ENCODE measurements around the gene CCDC86.

CCDC86 gene

GRCh38 chr11:60854140-60854846 is 12.4 kb downstream of the CCDC86 start:
- ATAC-seq = no peak
- TF ChIP-seq ESRRG (CRISPR knock-in tag; IDR thresholded peaks at IDR 0.05) (no peak), ZNF565 (CRISPR knock-in tag; conservative IDR thresholded peaks at IDR 0.05; ENCODE audit: low read depth) (no peak), BACH2 (CRISPR knock-in tag; IDR thresholded peaks at IDR 0.05; ENCODE audit: borderline replicate concordance) (no peak), TOX (CRISPR knock-in tag; IDR thresholded peaks at IDR 0.05; ENCODE audit: borderline replicate concordance) (no peak), ZFP3 (CRISPR knock-in tag; IDR thresholded peaks at IDR 0.05) (no peak)
- TF ChIP-seq, protein P1, sequence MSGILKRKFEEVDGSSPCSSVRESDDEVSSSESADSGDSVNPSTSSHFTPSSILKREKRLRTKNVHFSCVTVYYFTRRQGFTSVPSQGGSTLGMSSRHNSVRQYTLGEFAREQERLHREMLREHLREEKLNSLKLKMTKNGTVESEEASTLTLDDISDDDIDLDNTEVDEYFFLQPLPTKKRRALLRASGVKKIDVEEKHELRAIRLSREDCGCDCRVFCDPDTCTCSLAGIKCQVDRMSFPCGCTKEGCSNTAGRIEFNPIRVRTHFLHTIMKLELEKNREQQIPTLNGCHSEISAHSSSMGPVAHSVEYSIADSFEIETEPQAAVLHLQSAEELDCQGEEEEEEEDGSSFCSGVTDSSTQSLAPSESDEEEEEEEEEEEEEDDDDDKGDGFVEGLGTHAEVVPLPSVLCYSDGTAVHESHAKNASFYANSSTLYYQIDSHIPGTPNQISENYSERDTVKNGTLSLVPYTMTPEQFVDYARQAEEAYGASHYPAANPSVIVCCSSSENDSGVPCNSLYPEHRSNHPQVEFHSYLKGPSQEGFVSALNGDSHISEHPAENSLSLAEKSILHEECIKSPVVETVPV (CRISPR knock-in tag; IDR thresholded peaks at IDR 0.05) = no peak

- ATAC-seq = no peak
- TF ChIP-seq, protein P1 (CRISPR knock-in tag; IDR thresholded peaks at IDR 0.05) = no peak
- TF ChIP-seq GLIS3 (CRISPR knock-in tag; IDR thresholded peaks at IDR 0.05) (no peak), ZNF70 (CRISPR knock-in tag; IDR thresholded peaks at IDR 0.05) (no peak), PPARA (CRISPR knock-in tag; IDR thresholded peaks at IDR 0.05; ENCODE audit: borderline replicate concordance) (no peak), ZFP3 (CRISPR knock-in tag; IDR thresholded peaks at IDR 0.05) (no peak), ZFP30 (CRISPR knock-in tag; IDR thresholded peaks at IDR 0.05) (no peak), TOX (CRISPR knock-in tag; IDR thresholded peaks at IDR 0.05; ENCODE audit: borderline replicate concordance) (no peak), PATZ1 (CRISPR knock-in tag; IDR thresholded peaks at IDR 0.05; ENCODE audit: borderline replicate concordance) (no peak)
- TF ChIP-seq, protein P2, sequence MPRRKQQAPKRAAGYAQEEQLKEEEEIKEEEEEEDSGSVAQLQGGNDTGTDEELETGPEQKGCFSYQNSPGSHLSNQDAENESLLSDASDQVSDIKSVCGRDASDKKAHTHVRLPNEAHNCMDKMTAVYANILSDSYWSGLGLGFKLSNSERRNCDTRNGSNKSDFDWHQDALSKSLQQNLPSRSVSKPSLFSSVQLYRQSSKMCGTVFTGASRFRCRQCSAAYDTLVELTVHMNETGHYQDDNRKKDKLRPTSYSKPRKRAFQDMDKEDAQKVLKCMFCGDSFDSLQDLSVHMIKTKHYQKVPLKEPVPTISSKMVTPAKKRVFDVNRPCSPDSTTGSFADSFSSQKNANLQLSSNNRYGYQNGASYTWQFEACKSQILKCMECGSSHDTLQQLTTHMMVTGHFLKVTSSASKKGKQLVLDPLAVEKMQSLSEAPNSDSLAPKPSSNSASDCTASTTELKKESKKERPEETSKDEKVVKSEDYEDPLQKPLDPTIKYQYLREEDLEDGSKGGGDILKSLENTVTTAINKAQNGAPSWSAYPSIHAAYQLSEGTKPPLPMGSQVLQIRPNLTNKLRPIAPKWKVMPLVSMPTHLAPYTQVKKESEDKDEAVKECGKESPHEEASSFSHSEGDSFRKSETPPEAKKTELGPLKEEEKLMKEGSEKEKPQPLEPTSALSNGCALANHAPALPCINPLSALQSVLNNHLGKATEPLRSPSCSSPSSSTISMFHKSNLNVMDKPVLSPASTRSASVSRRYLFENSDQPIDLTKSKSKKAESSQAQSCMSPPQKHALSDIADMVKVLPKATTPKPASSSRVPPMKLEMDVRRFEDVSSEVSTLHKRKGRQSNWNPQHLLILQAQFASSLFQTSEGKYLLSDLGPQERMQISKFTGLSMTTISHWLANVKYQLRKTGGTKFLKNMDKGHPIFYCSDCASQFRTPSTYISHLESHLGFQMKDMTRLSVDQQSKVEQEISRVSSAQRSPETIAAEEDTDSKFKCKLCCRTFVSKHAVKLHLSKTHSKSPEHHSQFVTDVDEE (CRISPR knock-in tag; IDR thresholded peaks at IDR 0.05) = no peak
Observed at GRCh38 chr11:60854847-60855725, 13.2 kb downstream of the CCDC86 start.

DNA sequence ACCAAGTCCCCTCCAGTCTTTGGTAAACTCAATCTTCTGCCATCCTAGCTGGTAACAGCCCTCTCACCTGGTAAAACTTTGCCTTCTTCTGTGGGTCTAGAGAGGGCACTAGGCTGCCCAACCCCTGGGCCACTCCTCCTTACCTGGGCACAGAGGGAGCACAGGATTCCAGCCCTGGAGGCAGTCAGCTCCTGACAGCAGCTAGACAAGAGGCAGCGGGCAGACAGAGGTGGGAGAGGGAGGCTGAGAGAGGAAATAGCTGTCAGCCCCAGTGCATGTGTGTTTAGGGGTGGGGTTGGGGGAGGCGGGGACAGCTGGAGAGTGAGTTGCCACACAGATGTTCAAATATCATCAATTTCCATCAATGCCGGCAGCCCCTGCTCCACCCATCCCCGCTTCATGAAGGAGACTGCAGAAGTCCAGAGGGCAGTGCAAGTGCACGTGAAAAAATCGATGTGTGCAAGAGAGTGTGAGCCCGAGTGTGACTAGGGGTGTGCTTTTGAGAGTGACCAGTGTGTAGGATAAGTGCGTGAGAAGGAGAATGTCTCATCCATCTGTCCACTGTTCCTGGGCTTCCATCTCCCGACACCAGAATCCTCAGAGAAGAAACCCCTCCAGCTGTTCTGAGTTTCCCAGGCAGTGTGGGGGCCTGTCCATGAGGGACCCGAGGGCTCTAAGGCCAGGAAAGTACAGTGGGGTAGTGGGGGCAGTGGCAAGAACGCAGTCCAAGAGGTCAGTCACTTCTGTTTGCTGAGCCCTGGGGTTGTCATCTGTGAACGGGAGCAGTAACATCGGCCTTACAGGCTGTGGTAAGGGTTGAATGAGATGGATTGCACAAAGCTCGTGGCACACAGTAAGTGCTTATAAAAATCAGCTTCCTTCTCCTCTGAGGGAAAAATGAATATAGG is 14.1 kb downstream of the CCDC86 start, which contains the start of gene PTGDR2:
Gene PTGDR2, minus strand, starts transcription at position 225 of the 908 bp plus-strand sequence. CDS start 2,228 bp downstream, outside the sequence.
- ATAC-seq = no peak
- TF ChIP-seq, protein P1 (CRISPR knock-in tag; IDR thresholded peaks at IDR 0.05) = no peak
- TF ChIP-seq BACH2 (CRISPR knock-in tag; IDR thresholded peaks at IDR 0.05; ENCODE audit: borderline replicate concordance) (no peak), ZC3H10 (CRISPR knock-in tag; IDR thresholded peaks at IDR 0.05) (no peak), ARNTL (CRISPR knock-in tag; IDR thresholded peaks at IDR 0.05; ENCODE audit: borderline replicate concordance, low read depth) (no peak), POU6F1 (CRISPR knock-in tag; IDR thresholded peaks at IDR 0.05; ENCODE audit: borderline replicate concordance, low read depth) (no peak)
